Measurements from ENCODE around the gene CYB5RL. TPM values are rescaled to one million over a fixed set of nuclear protein-coding genes. Genes with fewer than 3 reads are reported as not detected.

CYB5RL gene
- total RNA-seq, 1 donor from 2014 or later: 6.1 TPM

GRCh38 chr1:54173681-54174080 lies 26.1 kb downstream of the CYB5RL start:
- intact Hi-C loops (cut with micrococcal nuclease): no loop called here
- TF ChIP-seq CTCF (IDR thresholded peaks at IDR 0.05; ENCODE audit: borderline replicate concordance): no peak
- no peaks in the 10 kb centered on the region for H3K4me1 ChIP-seq

GRCh38 chr1:54172614-54173599 lies 26.9 kb downstream of the CYB5RL start:
- Histone ChIP-seq H3K4me1 (no peaks in the 10 kb centered on the region), H3K27ac (replicated peaks) (no peak overlapping the region), H3K4me3 (no peak overlapping the region), H3K36me3 (peaks cover 3% of the 10 kb centered on the region), H3K27me3 (ENCODE audit: low read depth) (no peaks in the 10 kb centered on the region), H3K9me3 (replicated peaks) (no peaks in the 10 kb centered on the region)
- TF ChIP-seq CTCF (IDR thresholded peaks at IDR 0.05; ENCODE audit: borderline replicate concordance): no peak
- DNase-seq: no peak
- intact Hi-C loops (cut with micrococcal nuclease): no loop called here

More at GRCh38 chr1:54173681-54174080, 26.1 kb downstream of the CYB5RL start:
- Histone ChIP-seq H3K9me3 (replicated peaks) (no peaks in the 10 kb centered on the region), H3K36me3 (peaks cover 7% of the 10 kb centered on the region), H3K27me3 (ENCODE audit: low read depth) (no peaks in the 10 kb centered on the region), H3K4me3 (no peak overlapping the region), H3K27ac (replicated peaks) (no peak overlapping the region)
- DNase-seq: no peak

- DNase-seq: no peak
These were observed 28.2 kb downstream of the CYB5RL start for GRCh38 chr1:54171606-54172005.

GRCh38 chr1:54171016-54171415 lies 28.8 kb downstream of the CYB5RL start:
- Histone ChIP-seq H3K4me1 (no peaks in the 10 kb centered on the region), H3K9me3 (replicated peaks) (no peaks in the 10 kb centered on the region), H3K36me3 (no peaks in the 10 kb centered on the region), H3K27ac (replicated peaks) (no peak overlapping the region), H3K4me3 (no peak overlapping the region), H3K27me3 (ENCODE audit: low read depth) (no peaks in the 10 kb centered on the region)
- intact Hi-C loops (cut with micrococcal nuclease): no loop called here
- no peak for DNase-seq
- TF ChIP-seq CTCF (IDR thresholded peaks at IDR 0.05; ENCODE audit: borderline replicate concordance): no peak

More at GRCh38 chr1:54171606-54172005, 28.2 kb downstream of the CYB5RL start:
- Histone ChIP-seq H3K4me3 (no peak overlapping the region), H3K36me3 (no peaks in the 10 kb centered on the region), H3K9me3 (replicated peaks) (no peaks in the 10 kb centered on the region), H3K27ac (replicated peaks) (no peak overlapping the region), H3K27me3 (ENCODE audit: low read depth) (no peaks in the 10 kb centered on the region), H3K4me1 (no peaks in the 10 kb centered on the region)
- intact Hi-C loops (cut with micrococcal nuclease): no loop called here
- no peak for TF ChIP-seq CTCF (IDR thresholded peaks at IDR 0.05; ENCODE audit: borderline replicate concordance)

- Histone ChIP-seq H3K4me3 (no peak overlapping the region), H3K36me3 (no peaks in the 10 kb centered on the region), H3K27me3 (ENCODE audit: low read depth) (peaks cover 7% of the 10 kb centered on the region), H3K27ac (replicated peaks) (no peak overlapping the region), H3K4me1 (no peaks in the 10 kb centered on the region), H3K9me3 (replicated peaks) (no peaks in the 10 kb centered on the region)
- intact Hi-C loops (cut with micrococcal nuclease): no loop called here
- DNase-seq: no peak
- TF ChIP-seq CTCF (IDR thresholded peaks at IDR 0.05; ENCODE audit: borderline replicate concordance): no peak
These were observed 30.8 kb downstream of the CYB5RL start for GRCh38 chr1:54169068-54169467.
